Right kidney (tissue), 1 donor: ENCODE measurements around the gene GBX1.

ENCODE experiments used
- DNase-seq: peaks from one replicate; pipeline ENCODE4 v3.0.0-alpha.2; 2016

The GBX1 gene

DNA sequence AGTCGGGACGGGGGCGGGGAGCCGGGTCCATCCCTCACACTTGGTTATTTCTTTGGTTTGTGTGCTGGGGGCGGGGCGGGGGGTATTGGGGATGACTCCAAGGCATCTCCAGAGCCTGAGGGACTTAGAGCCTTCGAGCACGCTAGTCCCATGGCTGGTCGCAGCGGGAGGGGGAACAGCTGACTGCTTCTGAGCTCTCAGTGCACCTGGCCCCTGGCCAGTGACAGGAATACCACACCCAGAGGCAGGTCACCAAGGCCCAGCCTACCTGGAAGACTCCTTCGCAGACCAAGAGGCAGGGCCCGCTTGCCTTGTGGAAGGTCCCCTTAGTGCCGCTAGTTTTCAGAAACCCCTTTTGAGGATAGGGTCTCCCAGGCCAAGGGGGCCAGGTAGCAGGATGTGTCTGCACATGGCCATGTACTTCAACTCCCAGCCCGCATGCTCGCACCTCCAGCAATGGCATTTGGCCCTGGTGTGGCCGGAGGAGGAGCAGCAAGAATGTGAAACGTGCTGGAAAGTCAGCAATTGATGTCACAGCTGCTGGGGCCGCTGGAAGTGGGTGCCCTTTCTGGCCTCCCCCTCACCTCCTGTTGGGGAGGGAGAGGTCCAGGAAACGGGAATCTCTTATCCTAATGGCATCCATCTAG, 40.9 kb downstream of the GBX1 start:
- DNase-seq: no peak

GRCh38 chr7:151125846-151126481, 41.5 kb downstream of the GBX1 start:
- peak; percentile 73 for DNase-seq

DNA sequence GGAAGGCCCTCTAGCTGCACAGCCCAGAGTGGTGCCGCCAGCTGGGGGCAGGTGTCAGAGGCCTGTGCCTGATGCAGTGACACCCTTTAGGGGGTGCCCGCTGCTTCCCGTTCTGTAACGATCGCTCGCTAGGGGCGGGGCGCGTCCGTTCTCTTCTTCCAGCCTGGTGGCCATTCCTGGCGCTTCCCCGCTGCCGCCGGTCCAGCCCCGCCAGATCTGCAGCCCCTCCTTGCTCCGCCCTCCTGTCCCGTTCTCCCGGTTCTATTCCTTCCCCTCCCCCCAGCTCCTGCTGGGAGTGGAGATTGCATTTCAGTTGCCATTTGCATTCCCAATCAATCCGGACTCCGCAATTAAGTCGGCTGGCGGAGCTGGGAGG, 42.0 kb downstream of the GBX1 start:
- DNase-seq: no peak

- DNase-seq: no peak
Measured at GRCh38 chr7:151124899-151125399, 42.5 kb downstream of the GBX1 start.

DNA sequence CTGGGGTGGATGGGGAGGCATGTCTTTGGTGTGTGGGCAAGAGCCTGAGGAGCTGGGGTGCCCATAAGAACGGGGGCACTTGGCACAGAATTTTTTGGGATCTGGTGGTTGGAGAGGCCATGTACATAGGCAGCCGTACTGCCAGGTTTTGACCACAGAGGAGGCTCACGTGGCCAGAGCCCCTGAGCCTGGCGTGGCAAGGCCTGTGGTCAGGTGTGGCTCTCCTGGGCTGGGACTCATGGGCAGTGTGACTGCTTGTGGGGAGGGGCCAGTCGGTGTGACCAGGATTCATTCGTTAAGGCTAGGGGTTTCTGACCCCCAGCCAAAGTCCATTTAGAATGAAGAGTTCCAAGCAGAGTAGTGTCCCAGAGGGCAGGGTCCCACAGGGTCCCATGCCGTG, 43.0 kb downstream of the GBX1 start:
- no peak for DNase-seq

DNA sequence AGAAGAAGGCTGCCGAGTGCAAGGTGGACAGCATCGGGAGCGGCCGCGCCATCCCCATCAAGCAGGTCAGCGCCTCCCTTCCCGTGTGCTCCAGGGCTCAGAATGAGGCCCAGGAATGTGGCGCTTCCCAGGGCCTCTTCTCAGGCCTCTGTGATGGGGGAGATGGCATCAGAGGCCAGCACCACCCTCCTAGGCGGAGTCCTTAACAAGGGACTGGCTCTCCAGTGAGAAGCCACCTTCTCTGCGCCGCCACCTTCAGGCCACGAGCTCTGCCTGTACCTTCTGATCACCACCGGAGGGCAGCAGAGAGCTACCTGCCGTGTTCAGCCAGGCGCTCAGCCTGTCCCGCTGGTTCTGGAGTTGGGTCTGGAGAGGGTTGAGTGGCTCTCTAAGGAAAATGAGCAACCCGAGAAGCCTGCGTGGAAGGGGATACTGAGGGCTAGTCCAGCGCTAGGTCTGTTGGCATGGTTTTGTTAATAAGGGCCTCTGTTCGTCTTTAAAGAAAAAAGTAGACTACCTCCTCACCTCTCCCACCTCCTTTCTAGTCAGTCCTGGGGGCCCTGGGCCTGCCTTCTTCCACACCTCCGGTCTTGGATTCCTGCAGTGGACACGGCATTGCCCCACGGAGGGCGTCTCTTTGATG, 43.6 kb downstream of the GBX1 start:
- DNase-seq: peak; percentile 78

GRCh38 chr7:151123158-151123821, 44.2 kb downstream of the GBX1 start:
- no peak for DNase-seq

DNA sequence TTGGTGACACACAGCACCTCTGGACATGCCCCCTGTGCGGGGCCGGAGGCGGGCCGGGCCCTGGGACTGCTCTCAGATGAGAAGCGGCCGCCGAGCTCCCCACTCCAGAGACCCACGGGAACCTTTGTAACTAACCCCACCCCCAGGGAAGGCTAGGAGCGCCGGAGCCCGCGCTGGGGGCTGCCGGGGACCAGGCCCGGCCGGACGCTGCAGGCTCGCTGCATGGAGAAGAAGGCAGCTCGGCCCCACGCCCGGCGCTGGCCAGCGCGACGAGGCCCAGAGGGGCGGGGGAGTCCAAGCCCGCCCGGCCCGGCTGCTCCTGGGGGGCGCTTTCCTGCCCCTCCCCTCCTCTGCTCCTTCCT, 44.7 kb downstream of the GBX1 start:
- no peak for DNase-seq

DNA sequence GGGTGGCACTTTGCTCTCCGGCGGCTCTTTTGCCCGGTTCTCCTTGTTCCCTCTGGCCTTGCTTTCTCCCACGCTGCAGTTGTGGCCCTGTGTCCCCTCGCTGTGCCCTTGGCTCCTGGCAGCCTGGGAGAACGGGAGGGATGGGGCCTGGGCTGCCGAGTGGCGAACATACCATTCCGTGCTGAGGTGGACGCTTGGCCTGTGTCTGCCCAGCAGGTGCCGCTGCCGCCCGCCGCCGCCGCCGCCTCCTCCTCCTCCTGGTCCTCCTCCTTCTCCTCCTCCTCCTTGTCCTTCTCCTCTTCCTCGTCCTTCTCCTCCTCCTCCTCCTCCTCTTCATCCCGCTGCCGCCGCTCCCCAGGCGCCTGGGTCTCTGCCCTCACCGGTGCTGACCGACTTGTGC, 45.2 kb downstream of the GBX1 start:
- no peak for DNase-seq

DNA sequence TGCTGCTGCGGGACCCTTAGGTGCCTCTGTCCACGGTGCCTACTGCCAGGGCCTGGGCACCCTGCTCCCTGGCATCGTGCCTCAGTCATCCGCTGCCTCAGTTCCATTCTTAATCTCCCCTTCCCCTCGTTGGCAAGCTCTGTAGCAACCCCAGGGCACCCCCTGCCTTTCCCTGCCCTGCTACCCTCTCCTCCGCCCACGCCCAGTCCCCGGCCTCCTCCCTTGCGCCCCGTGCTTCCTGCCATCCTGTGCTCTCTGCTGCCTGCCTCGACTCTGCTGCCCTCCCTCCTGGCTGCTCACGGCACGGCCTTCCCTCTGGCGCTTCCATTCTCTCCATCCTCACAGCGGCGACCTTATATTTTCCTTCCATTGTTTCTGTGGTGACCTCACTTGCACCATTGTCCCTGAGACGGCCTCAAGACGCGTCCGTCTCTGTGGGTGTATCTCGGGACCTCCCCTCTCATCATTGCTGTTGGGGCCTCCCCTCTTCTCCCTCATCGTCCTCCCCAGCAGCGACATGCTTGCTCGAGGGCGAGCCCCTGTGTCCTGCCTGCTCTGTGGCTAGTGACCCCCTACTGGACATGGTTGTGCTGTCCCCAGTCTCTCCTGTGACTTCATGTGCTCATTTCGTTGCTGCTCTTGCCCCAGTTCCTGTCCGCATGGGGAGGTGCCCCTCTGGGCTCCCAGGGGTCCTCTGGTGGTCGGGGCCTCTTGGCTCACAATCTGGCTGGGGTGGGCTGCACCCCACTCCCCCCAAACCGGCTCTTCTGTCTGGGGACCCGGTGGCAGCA, 45.9 kb downstream of the GBX1 start:
- no peak for DNase-seq

DNA sequence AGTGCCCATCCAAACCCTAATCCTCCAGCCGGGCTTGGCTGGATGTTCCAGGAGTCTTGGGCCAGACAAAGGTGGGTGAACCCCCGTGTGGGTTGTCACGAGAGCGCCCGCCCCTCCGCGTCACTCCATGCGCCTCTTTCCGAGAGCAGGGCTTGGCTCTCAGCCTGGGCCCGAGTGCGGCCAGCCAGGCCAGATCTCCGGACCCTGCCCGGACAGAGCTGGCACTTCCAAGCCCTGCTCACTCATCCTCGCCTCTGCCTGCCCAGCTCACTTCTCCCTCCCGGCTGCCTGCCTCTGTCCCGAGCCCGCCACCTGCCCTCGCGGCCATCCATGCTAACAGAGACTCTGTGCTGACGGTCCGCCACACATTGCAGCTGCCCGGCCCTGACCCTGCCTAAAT, 46.6 kb downstream of the GBX1 start:
- DNase-seq: no peak

DNA sequence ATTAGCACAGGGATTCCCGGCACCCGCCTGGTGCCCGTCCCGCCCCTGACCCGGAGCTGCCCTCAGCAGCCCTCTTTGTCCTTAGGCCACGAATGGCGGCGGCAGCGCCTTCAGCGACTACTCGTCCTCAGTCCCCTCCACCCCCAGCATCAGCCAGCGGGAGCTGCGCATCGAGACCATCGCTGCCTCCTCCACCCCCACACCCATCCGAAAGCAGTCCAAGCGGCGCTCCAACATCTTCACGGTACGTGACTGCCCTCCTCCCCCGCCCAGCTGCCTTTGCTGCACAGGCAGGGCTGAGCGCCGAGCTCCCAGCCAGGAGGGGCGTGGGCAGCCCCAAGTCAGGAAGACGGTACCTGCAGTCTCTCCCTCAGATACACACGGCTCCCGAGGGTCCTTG, 47.6 kb downstream of the GBX1 start:
- no peak for DNase-seq

DNA sequence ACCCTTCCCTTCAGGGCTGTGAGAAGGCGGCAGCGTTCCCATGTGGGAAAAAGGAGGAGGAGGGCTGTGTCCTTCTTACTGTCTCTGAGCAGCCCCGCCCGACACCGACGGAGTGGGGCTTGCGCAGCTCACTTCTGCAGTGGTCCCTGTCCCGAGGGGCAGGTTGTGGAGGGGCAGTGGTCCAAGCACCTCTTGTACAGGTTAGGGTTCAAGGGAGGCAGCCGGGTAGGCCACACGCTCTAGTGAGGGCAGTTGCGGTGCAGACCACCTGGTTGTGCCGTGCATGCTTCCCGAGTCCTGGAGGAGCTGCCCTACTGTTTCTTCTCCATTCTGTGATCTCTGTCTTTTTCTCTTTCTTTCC, 48.5 kb downstream of the GBX1 start:
- no peak for DNase-seq

GRCh38 chr7:151118108-151119054, 49.1 kb downstream of the GBX1 start:
- no peak for DNase-seq

- DNase-seq: no peak
Measured at GRCh38 chr7:151117565-151117964, 49.9 kb downstream of the GBX1 start.

- DNase-seq: no peak
Measured at GRCh38 chr7:151116603-151117440, 50.7 kb downstream of the GBX1 start.

GRCh38 chr7:151115836-151116418, 51.6 kb downstream of the GBX1 start:
- DNase-seq: no peak

DNA sequence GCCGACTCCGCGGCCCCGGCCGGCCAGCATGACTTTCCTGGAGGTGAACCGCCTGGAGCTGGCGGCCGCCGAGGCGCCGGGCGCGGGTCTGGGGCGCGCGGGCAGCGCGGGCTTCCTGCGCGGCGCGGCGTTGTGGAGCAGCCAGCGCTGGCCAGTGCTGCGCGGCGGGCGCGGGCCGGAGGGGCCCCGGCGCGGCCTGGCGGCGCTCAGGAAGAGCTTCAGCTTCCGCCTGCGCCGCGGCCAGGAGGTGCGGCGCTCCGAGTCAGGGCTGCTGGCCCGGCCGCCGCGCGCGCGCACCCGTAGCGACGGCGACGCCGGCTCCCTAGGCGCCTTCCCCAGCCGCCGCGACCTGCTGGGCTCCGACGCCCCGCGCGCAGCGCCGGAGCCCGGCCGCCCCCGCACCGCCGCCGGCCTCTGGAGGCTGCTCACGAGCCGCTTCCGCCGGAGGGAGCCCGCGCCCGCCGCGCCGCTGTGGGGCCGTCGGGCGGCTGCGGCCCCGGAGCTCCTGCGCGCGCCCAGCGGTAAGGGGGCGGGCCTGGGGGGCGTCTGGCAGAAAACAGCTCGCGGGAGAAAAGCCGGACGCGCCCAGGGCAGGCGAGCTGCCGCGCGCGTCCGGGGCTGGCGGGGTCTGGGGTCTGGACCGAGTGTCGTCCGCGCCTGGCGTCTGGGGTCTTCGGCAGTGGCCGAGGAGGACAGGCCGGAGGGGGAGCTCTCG, 52.2 kb downstream of the GBX1 start:
- no peak for DNase-seq
